Measurements from ENCODE around the gene TRIM26. TPM values are rescaled to one million over a fixed set of nuclear protein-coding genes. Genes with fewer than 3 reads are reported as not detected.

Gene TRIM26
- total RNA-seq, 6 donors from 2014 or later, result 38.4 to 67.1 (median 53.8) TPM

DNA sequence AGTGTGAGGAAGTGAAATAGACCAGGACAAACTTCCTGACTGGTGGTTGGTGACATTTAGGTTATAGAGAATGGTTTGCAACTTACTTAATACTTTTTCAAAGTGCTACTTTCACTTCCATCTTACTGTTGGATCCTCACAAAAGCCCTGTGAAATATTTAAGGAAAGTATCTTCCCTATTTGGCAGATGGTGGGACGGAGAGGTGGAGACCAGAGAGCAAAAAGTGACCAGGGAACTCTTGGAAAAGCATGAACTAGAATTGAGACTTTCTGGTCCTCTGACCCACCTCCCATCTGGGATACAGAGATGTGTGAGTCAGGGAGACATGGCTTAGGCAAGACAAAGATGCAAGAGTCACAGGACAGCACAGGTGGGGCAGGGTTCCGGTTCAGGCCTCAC lies 55.2 kb downstream of the TRIM26 start:
- no peaks in the 10 kb centered on the region for H3K36me3 ChIP-seq
- no peak for ATAC-seq (ENCODE audit: low FRiP score in 2 of 2)

DNA sequence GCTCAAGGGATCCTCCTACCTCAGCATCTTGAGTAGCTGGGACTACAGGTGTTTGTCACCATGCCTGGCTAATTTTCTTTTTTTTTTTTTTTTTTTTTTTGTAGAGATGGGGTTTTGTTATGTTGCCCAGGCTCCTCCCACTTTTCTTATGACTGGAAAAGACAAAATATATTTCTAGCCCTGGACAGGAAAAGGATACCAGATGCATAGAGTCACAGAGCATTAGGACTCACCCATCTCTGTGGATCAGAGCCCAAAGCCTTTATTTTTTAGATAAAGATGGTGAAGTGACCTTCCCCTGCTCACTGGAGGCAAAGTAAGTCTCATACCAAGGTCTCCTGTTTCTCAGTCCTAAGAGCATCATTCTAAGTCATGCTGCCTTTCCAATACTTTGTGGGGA lies 55.6 kb downstream of the TRIM26 start:
- DNase-seq (no peak), ATAC-seq (ENCODE audit: low FRiP score in 2 of 2) (no peak)
- Histone ChIP-seq H3K9me3 (no peaks in the 10 kb centered on the region), H3K4me1 (peaks cover 7 to 13% (median 10%) of the 10 kb centered on the region in 4 donors), H3K27me3 (no peaks in the 10 kb centered on the region), H3K4me3 (no peak overlapping the region), H3K36me3 (no peaks in the 10 kb centered on the region), H3K27ac (no peak overlapping the region)
- TF ChIP-seq POLR2A (IDR thresholded peaks at IDR 0.05) (no peak), EP300 (IDR thresholded peaks at IDR 0.05) (no peak), POLR2AphosphoS5 (IDR thresholded peaks at IDR 0.05) (no peak)
- TF ChIP-seq, protein P1, sequence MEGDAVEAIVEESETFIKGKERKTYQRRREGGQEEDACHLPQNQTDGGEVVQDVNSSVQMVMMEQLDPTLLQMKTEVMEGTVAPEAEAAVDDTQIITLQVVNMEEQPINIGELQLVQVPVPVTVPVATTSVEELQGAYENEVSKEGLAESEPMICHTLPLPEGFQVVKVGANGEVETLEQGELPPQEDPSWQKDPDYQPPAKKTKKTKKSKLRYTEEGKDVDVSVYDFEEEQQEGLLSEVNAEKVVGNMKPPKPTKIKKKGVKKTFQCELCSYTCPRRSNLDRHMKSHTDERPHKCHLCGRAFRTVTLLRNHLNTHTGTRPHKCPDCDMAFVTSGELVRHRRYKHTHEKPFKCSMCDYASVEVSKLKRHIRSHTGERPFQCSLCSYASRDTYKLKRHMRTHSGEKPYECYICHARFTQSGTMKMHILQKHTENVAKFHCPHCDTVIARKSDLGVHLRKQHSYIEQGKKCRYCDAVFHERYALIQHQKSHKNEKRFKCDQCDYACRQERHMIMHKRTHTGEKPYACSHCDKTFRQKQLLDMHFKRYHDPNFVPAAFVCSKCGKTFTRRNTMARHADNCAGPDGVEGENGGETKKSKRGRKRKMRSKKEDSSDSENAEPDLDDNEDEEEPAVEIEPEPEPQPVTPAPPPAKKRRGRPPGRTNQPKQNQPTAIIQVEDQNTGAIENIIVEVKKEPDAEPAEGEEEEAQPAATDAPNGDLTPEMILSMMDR (IDR thresholded peaks at IDR 0.05), result no peak

More for the DNA sequence above, 55.2 kb downstream of the TRIM26 start:
- Histone ChIP-seq H3K4me1 (peaks cover 7 to 13% (median 10%) of the 10 kb centered on the region in 4 donors), H3K4me3 (no peak overlapping the region), H3K27ac (no peak overlapping the region), H3K27me3 (no peaks in the 10 kb centered on the region), H3K9me3 (no peaks in the 10 kb centered on the region)
- 74 to 85% methylated on average over 2 of the region's 2 CpGs for WGBS, 2 donors
- no peak for DNase-seq
- TF ChIP-seq POLR2AphosphoS5 (IDR thresholded peaks at IDR 0.05), result no peak

DNA sequence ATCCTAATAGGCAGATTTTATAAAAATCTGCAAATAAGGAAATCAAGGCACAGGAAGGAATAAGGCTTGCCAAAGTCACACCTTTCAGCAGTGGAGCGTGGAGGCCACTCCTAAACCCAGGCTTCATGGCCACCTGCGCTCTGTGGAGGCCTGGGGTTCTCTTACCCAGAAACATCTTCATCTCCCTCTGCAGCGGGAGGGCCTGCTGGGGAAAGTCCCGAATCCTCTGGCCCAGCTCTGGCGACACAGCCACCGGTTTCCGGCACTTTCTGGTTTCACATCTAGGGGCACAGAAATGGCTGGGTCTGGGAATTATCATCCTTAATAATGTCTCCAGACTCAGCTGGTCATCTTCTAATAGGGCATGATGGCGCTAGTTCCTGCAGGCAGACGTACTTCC lies 56.4 kb downstream of the TRIM26 start:
- H3K27me3 ChIP-seq, result no peaks in the 10 kb centered on the region
- peaks cover 7 to 13% (median 10%) of the 10 kb centered on the region in 4 donors for H3K4me1 ChIP-seq
- no peak overlapping the region for H3K4me3 ChIP-seq
- ATAC-seq (ENCODE audit: low FRiP score in 2 of 2), result no peak
- H3K27ac ChIP-seq, result peak overlapping the region in 2 of 4 donors; percentile 44 to 48
- H3K9me3 ChIP-seq, result no peaks in the 10 kb centered on the region
- TF ChIP-seq POLR2A (IDR thresholded peaks at IDR 0.05) (no peak), POLR2AphosphoS5 (IDR thresholded peaks at IDR 0.05) (no peak), EP300 (IDR thresholded peaks at IDR 0.05) (no peak)
- TF ChIP-seq, protein P1 (IDR thresholded peaks at IDR 0.05), result no peak
- DNase-seq, result no peak
- H3K36me3 ChIP-seq, result no peaks in the 10 kb centered on the region
- WGBS, 2 donors, result 88 to 95% methylated on average over 9 of the region's 9 CpGs

DNA sequence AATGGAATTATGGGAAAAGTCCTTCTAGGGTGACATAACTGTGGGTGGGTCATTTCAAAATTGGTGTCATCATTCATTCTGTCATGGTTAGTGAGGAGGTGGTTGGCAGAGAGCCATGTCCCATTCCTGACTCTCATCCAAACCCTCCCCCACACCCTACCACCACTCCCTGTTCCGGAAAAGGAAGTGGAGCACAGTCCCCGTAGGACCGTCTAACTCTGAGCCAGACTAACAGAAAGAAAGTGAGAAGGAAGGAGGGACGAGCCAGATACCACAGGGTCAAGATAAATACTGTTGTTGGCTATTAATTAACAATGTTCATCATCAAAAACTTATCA lies 57.0 kb downstream of the TRIM26 start:
- Histone ChIP-seq H3K27ac (peak overlapping the region in 2 of 4 donors; percentile 44 to 53), H3K36me3 (no peaks in the 10 kb centered on the region), H3K9me3 (no peaks in the 10 kb centered on the region), H3K4me3 (no peak overlapping the region), H3K27me3 (no peaks in the 10 kb centered on the region), H3K4me1 (peaks cover 7 to 13% (median 10%) of the 10 kb centered on the region in 4 donors)
- WGBS, 2 donors, result 7 to 9% methylated on average over 4 of the region's 4 CpGs
- DNase-seq (peak in 1 of 2 donors; percentile 55), ATAC-seq (ENCODE audit: low FRiP score in 2 of 2) (peak in 1 of 2 donors; percentile 74)
- TF ChIP-seq, protein P1 (IDR thresholded peaks at IDR 0.05), result no peak
- TF ChIP-seq POLR2AphosphoS5 (IDR thresholded peaks at IDR 0.05) (peak; percentile 35 to 56), EP300 (IDR thresholded peaks at IDR 0.05) (peak in 2 of 4 donors; percentile 9 to 28), POLR2A (IDR thresholded peaks at IDR 0.05) (no peak)

DNA sequence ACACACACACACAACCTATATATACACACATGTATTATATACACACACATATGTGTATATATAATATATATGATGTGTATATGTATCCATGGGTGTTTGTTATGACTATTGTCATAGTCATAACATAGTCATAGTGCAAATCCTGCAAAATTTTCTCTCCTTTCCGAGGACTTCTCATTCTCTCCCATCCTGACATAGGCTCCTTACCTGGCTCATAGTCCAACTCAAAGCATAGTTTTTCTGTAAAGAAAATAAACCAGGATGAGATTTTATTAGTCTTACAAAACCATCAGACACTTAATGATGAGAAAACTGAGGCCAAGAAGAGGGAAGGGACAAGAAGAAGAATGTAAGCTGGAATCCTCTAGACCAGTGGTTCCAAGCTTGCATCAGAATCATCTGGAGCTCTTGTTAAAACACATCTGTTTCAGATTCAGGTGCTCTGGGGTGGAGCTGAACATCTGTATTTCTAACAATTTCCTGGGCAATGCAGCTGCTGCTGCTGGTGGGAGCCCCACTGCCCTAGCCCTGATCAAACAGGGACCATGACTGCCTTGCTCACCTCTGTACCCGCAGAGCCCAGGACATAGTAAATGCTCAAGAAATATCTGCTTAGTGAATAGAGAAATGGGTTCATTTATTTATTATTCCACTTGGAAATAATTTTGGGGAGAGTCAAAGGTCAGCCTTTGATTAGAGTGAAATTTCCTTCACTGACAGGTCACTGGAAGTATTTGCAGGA lies 57.5 kb downstream of the TRIM26 start:
- Histone ChIP-seq H3K27ac (peak overlapping the region in 2 of 4 donors; percentile 44 to 53), H3K4me3 (no peak overlapping the region), H3K9me3 (no peaks in the 10 kb centered on the region), H3K27me3 (no peaks in the 10 kb centered on the region), H3K36me3 (no peaks in the 10 kb centered on the region), H3K4me1 (peaks cover 7 to 13% (median 10%) of the 10 kb centered on the region in 4 donors)
- DNase-seq, result no peak
- peak in 1 of 2 donors; percentile 4 for ATAC-seq (ENCODE audit: low FRiP score in 2 of 2)
- TF ChIP-seq, protein P1 (IDR thresholded peaks at IDR 0.05), result no peak
- TF ChIP-seq POLR2AphosphoS5 (IDR thresholded peaks at IDR 0.05) (no peak), EP300 (IDR thresholded peaks at IDR 0.05) (no peak), POLR2A (IDR thresholded peaks at IDR 0.05) (no peak)
- WGBS, 2 donors, result 79 to 83% methylated on average over 2 of the region's 2 CpGs

Data from upper lobe of left lung (tissue), 6 donors.